SJSA1 (cell line): ENCODE results near the gene TSPAN18. TPM values are rescaled to one million over a fixed set of nuclear protein-coding genes. Genes with fewer than 3 reads are reported as not detected.

ENCODE experiments used
- DNase-seq, 2 experiments: peaks; one replicate each; pipeline ENCODE4 v3.0.0-alpha.2; 2015 to 2020; ENCODE audit warnings: low spot score in 2 of 2, low read depth in 1 of 2
- H3K27ac ChIP-seq: fragments of 250-450 bp; sonication (Bioruptor Pico); 2 replicates; pipeline ENCODE4 v1.5.1; 2020; ENCODE audit warnings: mild to moderate bottlenecking, moderate library complexity
- H3K27me3 ChIP-seq: fragments of 250-450 bp; sonication (Bioruptor Pico); replicated peaks from 2 replicates; pipeline ENCODE4 v1.5.1; 2020; ENCODE audit warnings: mild to moderate bottlenecking, moderate library complexity
- H3K36me3 ChIP-seq: fragments of 250-450 bp; sonication (Bioruptor Pico); 2 replicates; pipeline ENCODE4 v1.5.1; 2020; ENCODE audit warnings: mild to moderate bottlenecking
- H3K4me1 ChIP-seq: fragments of 250-450 bp; sonication (Bioruptor Pico); replicated peaks from 2 replicates; pipeline ENCODE4 v1.6.1; 2021; ENCODE audit warnings: mild to moderate bottlenecking
- H3K4me3 ChIP-seq: fragments of 250-450 bp; sonication (Bioruptor Pico); 2 replicates; pipeline ENCODE4 v1.5.1; 2020; ENCODE audit warnings: mild to moderate bottlenecking
- H3K9me3 ChIP-seq: fragments of 250-450 bp; sonication (Bioruptor Pico); replicated peaks from 2 replicates; pipeline ENCODE4 v1.5.1; 2020; ENCODE audit warnings: mild to moderate bottlenecking
- total RNA-seq: library from RNA; depleted of rRNA; stranded (reverse); fragments of >200 nt; shearing (Covaris generic); gene quantifications from 2 replicates; pipeline ENCODE4 v1.2.3, GENCODE V29; 2014

Gene TSPAN18
- total RNA-seq, 1 experiment from 2014 or later, result 1.9 TPM

DNA sequence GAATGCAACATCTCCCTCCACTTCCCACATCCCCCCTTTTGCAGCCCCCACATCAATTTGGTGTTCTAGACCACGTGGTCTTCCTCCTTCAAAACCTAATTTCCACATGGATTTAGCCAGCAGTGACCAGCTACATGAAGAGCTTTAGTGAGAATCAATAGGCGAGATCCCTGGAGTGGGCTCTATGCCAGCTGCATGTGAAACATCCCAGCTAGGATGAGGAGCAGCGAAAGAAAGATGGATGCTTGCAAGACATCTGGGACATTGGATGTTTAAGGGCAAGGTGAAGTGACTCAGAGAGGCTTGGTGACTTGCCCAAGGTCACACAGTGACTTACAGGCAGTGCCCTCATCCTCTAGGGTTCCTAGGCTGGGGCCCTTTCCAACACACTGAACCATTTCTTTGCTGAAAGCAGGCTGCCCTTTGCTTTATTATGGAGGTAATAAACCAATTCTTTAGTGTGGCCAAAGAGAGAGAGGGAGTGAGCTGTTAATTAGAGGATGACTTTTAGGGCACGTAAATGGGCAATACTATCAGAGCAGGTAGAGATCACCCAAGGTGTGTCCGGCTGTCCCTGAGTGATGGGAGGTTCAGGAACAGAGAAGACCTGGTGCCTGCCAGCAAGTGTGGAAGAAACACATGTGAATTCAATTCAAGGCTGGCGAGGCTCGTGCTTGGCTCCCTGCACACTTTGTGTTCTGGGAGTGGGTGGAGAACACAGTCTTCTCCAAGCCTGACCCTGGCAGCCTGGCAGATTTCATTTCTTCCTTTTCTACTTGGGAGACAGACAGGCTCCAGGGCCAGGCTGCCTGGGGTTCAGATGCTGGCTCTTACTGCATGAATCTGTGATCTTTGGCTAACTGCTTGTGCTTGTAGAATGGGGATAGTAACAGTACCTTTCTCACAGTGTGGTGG is 24.0 kb downstream of the TSPAN18 start:
- H3K9me3 ChIP-seq, result no peaks in the 10 kb centered on the region
- H3K4me1 ChIP-seq, result no peaks in the 10 kb centered on the region
- H3K36me3 ChIP-seq, result no peaks in the 10 kb centered on the region
- H3K4me3 ChIP-seq, result no peak overlapping the region
- H3K27me3 ChIP-seq, result peaks cover 3% of the 10 kb centered on the region; the same call in 1 of the 2 replicates
- DNase-seq, result no peak
- no peak overlapping the region for H3K27ac ChIP-seq

GRCh38 chr11:44752300-44752699 is 25.5 kb downstream of the TSPAN18 start:
- H3K27ac ChIP-seq, result no peak overlapping the region
- no peaks in the 10 kb centered on the region for H3K4me1 ChIP-seq
- H3K4me3 ChIP-seq, result no peak overlapping the region
- H3K27me3 ChIP-seq, result peaks cover 3% of the 10 kb centered on the region; the same call in 1 of the 2 replicates
- no peaks in the 10 kb centered on the region for H3K9me3 ChIP-seq
- no peak for DNase-seq
- H3K36me3 ChIP-seq, result no peaks in the 10 kb centered on the region

DNA sequence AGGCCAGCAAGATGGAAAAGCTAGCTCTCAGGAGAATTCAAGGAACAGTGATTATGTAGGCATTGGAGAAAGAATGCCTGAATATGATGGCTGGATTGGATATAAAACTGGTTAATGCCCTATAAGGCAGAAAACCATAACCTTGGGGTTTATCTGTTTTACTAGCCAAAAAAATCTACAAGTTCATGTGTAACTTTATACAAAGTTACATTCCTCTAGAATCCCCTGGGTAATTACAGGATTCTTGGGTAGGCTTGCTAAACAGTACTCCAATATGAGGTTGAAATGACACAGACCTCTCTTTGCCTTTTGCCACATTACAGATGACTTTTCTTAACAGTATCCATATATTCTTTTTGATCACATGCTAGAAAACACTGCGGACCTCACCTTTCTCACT is 26.0 kb downstream of the TSPAN18 start:
- Histone ChIP-seq H3K4me3 (no peak overlapping the region), H3K27me3 (peaks cover 3% of the 10 kb centered on the region; the same call in 1 of the 2 replicates), H3K9me3 (no peaks in the 10 kb centered on the region), H3K4me1 (no peaks in the 10 kb centered on the region), H3K27ac (no peak overlapping the region), H3K36me3 (no peaks in the 10 kb centered on the region)
- DNase-seq, result no peak

DNA sequence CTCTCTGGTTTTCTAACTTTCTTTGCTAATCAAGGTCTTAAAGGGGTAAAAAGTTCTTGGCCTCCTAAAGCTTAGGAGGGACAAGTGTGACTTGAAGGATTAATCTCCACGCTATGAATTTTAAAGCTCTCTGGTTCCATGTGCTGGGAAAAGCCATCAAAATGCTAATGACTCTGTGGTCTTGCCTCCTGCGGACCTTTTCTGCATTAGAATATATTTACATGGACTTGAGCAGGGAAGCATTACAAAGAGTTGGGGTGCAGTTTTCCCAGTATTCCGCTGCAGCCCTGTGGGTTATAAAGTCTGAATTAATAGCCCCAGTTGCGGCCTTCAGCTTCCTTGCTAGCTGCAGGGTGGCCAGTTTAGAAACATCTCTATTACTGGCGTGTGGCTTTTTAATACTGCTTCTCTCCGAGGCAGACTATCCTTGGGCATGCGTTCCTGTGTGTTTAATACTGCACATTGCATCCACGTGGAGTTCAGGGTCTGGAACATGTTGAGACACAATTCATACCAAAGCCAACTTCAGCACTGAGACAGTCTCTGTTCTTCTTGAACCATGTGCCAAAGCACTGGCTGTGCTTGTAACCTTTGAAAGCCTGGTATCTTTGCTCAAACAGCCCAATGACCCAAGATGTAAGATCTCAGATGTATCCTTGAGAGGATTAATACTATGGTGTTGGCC is 27.3 kb downstream of the TSPAN18 start:
- no peaks in the 10 kb centered on the region for H3K36me3 ChIP-seq
- H3K27ac ChIP-seq, result no peak overlapping the region
- H3K9me3 ChIP-seq, result peaks cover 5% of the 10 kb centered on the region; the same call in 1 of the 2 replicates
- no peaks in the 10 kb centered on the region for H3K4me1 ChIP-seq
- H3K4me3 ChIP-seq, result no peak overlapping the region
- DNase-seq, result no peak
- H3K27me3 ChIP-seq, result 0 out of 2 replicates have a peak, but pooled peaks cover 3% of the 10 kb centered on the region

- Histone ChIP-seq H3K27ac (no peak overlapping the region), H3K4me3 (no peak overlapping the region), H3K9me3 (peaks cover 5% of the 10 kb centered on the region; the same call in 1 of the 2 replicates), H3K27me3 (0 out of 2 replicates have a peak, but pooled peaks cover 3% of the 10 kb centered on the region), H3K36me3 (no peaks in the 10 kb centered on the region), H3K4me1 (no peaks in the 10 kb centered on the region)
- DNase-seq, result no peak
Observed at GRCh38 chr11:44754876-44755555, 28.3 kb downstream of the TSPAN18 start.

- H3K4me1 ChIP-seq, result peaks cover under 1% of the 10 kb centered on the region; the same call in 1 of the 2 replicates
- H3K27ac ChIP-seq, result no peak overlapping the region
- DNase-seq, result no peak
Observed at GRCh38 chr11:44755556-44756523, 29.1 kb downstream of the TSPAN18 start.

GRCh38 chr11:44758983-44759382 is 32.2 kb downstream of the TSPAN18 start:
- Histone ChIP-seq H3K27ac (no peak overlapping the region), H3K4me1 (peaks cover 4% of the 10 kb centered on the region; the same call in 1 of the 2 replicates), H3K36me3 (no peaks in the 10 kb centered on the region), H3K4me3 (no peak overlapping the region), H3K27me3 (no peaks in the 10 kb centered on the region), H3K9me3 (peaks cover 5% of the 10 kb centered on the region; the same call in 1 of the 2 replicates)
- DNase-seq, result no peak

More at GRCh38 chr11:44755556-44756523, 29.1 kb downstream of the TSPAN18 start:
- Histone ChIP-seq H3K36me3 (no peaks in the 10 kb centered on the region), H3K27me3 (no peaks in the 10 kb centered on the region), H3K9me3 (peaks cover 5% of the 10 kb centered on the region; the same call in 1 of the 2 replicates), H3K4me3 (no peak overlapping the region)

DNA sequence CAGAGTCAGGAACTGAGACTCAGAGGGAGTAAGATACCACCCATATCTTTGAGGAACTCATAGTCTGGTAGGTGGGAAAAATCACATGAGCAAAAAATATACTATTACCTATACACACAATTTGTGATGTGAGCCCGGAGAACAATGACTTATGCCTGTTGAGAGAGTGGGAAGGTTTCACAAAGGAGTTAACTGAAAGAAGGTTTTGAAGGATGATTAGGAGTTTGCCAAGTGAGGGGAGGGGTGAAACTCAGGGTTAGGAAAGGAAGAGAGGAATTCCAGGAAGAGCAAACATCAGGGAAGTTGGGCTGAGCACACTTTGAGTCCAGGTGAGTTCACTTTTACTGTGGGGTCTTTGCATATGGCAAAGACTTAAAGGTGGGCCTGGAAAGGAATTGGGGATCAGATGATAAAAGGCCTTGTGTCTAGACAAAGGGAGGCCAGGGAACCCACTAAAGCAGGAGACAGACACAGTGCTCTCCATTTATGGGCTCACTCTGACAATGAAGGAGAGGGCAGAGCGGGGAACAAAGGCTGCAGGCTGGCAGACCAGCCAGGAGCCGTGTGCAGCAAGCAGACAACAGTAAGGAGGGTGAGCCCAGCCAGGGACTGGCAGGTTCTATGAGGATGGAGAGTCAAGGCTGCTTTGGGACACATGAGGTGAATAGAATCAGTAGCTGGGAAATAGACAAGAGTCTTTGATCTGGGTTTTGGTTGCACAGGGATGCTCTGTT is 33.1 kb downstream of the TSPAN18 start:
- Histone ChIP-seq H3K27me3 (no peaks in the 10 kb centered on the region), H3K9me3 (peaks cover 5% of the 10 kb centered on the region; the same call in 1 of the 2 replicates), H3K36me3 (no peaks in the 10 kb centered on the region), H3K4me1 (peaks cover 4% of the 10 kb centered on the region; the same call in 1 of the 2 replicates), H3K4me3 (no peak overlapping the region), H3K27ac (no peak overlapping the region)
- DNase-seq, result no peak

DNA sequence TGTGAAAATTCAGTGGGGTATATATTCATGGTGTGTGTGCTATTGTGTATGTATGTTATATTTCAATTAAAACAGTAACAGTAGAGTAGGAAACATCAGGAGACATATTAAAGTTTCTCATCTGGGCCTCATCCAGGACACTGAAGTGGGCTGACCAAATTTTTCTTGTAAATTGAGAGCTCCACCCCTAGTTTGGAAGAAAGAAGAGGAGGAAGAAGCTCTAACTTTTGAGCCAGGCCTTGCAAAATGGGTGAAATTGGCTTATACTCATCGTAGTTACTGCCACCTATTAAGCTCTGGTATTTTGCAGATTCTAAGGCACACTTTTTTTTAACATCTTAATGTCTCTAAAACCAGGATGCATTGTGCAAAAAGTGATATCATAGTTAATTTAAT is 33.7 kb downstream of the TSPAN18 start:
- Histone ChIP-seq H3K27me3 (no peaks in the 10 kb centered on the region), H3K36me3 (no peaks in the 10 kb centered on the region), H3K4me3 (no peak overlapping the region), H3K27ac (no peak overlapping the region), H3K9me3 (peaks cover 5% of the 10 kb centered on the region; the same call in 1 of the 2 replicates), H3K4me1 (peaks cover 4% of the 10 kb centered on the region; the same call in 1 of the 2 replicates)
- DNase-seq, result no peak

DNA sequence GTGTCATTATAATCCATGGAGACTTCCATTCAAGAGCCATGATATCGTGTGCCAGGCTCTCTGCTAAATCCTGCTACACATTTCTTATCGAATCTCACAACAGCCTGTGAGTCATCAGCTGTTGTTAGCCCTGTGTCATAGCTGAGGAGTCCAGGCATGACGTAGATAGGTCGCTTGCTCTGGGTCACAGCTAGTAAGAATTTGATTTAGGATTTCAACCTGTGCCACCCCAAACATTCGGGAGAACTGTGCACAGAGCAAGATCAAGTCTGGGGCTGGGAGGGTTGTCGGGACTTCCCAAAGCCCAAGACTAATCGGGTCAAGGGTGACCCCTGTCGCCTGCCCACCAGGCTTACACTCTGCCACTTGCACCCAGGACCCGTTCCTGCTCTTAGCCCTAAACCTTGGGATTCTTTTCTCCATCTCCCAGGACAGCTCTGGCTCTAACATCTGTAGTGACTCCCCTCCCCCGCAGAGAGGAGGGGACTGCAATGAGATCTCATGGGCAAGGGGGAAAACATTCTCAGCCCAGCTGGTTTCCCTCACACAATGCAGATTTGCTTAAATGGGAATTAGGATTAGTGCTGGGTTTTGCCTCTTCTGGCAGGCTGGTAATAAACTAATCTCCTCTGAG is 34.3 kb downstream of the TSPAN18 start:
- H3K27ac ChIP-seq, result no peak overlapping the region
- H3K4me1 ChIP-seq, result peaks cover 7% of the 10 kb centered on the region
- DNase-seq, result peak in 1 of 2 experiments; percentile 28

GRCh38 chr11:44761551-44761961 is 34.8 kb downstream of the TSPAN18 start:
- Histone ChIP-seq H3K9me3 (peaks cover 5% of the 10 kb centered on the region; the same call in 1 of the 2 replicates), H3K4me3 (no peak overlapping the region), H3K36me3 (no peaks in the 10 kb centered on the region), H3K4me1 (peaks cover 12% of the 10 kb centered on the region), H3K27ac (no peak overlapping the region), H3K27me3 (no peaks in the 10 kb centered on the region)
- DNase-seq, result no peak

More for the DNA sequence above, 34.3 kb downstream of the TSPAN18 start:
- H3K4me3 ChIP-seq, result no peak overlapping the region
- no peaks in the 10 kb centered on the region for H3K27me3 ChIP-seq
- H3K9me3 ChIP-seq, result peaks cover 5% of the 10 kb centered on the region; the same call in 1 of the 2 replicates
- no peaks in the 10 kb centered on the region for H3K36me3 ChIP-seq
